ENCODE measurements around the gene OCEL1.
"Not testable (repeated sequence)": the region's sequence is repeated elsewhere in the genome, so short reads cannot be mapped to it uniquely, and the experiment has no call there.

OCEL1 gene

GRCh38 chr19:17266026-17266425 lies 40.0 kb downstream of the OCEL1 start:
- no peak for DNase-seq

DNA sequence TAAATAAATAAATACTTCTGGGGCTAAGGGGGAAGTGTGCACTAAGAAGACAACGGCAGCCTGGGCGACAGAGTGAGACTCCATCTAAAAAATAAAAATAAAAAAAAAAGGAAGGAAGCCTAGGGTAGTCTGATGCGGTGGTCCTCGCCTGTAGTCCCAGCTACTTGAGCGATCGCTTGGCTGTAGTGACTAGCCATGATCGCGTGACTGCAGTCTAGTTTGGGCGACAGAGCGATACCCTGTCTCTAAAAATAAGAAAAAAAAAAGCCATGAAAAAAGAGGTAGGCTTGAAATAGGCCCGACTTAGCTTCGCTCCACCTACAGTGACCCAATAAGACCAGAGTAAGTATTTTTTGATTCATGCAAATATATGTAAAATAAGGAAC lies 40.6 kb downstream of the OCEL1 start:
- DNase-seq: no peak

DNA sequence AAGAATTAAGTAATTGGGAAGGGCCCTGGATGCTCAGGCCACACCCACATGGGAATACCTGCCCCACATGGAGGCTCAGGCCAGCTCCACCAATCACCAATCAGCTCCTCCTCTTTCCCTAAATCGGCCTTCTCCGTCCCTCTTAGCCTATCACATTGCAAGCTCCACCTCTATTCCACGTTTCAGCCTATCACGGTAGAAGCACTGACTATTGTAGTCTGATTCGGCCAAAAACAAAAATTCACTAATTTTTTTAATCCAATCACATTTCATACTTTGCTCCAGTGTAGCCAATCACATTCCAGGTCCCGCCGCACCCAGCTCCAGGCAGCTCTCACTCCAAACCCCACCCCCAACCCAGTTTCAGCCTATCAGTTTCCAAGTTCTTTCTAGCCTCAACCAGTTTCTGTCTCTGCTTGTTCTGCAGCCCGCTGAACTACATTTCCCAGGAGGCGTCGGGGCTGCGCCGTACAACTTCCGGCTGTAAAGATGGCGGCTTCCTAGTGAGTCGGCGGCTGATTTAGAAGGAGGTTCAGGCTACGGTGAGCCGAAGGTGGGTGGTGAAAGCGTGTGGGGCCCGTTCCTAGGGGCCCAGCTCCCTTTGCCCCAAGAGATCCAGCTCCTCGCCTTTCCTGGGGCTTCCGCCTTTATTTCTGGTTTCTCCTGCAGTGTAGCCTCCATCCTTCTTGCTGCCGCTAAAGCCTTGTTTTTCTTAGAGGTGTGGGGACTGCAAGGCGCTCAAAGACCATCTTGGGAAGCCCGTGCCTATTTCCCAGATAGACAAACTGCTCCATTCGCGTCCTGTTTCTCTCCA lies 41.2 kb downstream of the OCEL1 start, which contains the start of gene BABAM1:
Gene BABAM1, plus strand, starts transcription at position 469 of the 814 bp plus-strand sequence. CDS start 1,364 bp downstream, outside the sequence.
- DNase-seq: peak; percentile 98

DNA sequence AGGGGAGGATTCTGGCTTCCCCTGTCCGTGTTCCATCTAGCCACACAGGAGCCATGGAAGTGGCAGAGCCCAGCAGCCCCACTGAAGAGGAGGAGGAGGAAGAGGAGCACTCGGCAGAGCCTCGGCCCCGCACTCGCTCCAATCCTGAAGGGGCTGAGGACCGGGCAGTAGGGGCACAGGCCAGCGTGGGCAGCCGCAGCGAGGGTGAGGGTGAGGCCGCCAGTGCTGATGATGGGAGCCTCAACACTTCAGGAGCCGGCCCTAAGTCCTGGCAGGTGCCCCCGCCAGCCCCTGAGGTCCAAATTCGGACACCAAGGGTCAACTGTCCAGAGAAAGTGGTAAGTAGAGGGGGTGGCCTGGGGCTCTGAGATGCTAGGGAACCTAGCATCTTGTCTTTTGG lies 42.7 kb downstream of the OCEL1 start:
- no peak for DNase-seq

DNA sequence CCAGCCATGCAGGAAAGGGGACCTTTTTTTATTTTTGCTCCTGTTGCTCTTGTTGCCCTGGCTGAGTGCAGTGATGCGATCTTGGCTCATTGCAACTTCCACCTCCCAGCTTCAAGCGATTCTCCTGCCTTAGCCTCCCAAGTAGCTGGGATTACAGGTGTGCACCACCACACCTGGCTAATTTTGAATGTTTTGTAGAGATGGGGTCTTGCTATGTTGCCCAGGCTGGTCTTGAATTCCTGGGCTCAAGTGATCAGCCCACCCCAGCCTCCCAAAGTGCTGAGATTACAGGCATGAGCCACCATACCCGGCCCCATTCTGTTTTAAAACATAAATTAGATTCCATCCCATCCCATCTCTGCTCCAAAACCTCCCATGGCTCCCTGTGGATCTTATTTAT lies 48.9 kb downstream of the OCEL1 start:
- not testable (repeated sequence) for DNase-seq

GRCh38 chr19:17275441-17276175 lies 49.6 kb downstream of the OCEL1 start:
- no peak for DNase-seq
